ENCODE results near the gene ST7. TPM values are rescaled to one million over a fixed set of nuclear protein-coding genes. Genes with fewer than 3 reads are reported as not detected.

Gene ST7
- total RNA-seq, 3 donors from 2014 or later (not counting 1 experiment from before 2014, with no cell fraction given): 9.8 to 15.7 (median 12.9) TPM

DNA sequence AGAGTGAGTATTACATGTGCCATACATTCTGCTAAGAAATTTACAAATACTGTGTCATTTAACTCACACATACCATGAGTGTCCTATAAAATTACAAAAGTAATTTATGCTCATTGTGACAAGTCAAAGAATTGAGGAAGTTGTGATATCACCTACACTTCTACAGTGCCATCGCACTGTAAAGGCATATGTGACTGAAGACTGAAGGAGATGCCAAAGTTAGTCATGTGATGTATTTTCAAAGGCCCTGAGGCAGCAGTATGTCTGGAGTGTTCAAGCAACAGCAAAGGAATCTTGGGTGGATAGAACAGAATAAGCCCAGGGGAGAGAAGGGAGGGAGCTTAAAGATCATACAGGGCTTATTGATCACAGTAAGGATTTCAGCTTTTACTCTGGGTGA lies 192.8 kb downstream of the ST7 start:
- H3K4me1 Mint-ChIP-seq: no peaks in the 10 kb centered on the region
- no peaks in the 10 kb centered on the region for H3K9me3 Mint-ChIP-seq
- no peak for DNase-seq
- no peak overlapping the region for H3K4me3 Mint-ChIP-seq
- H3K27me3 ChIP-seq (ENCODE audit: control insufficient read depth, insufficient read depth, low read length): no peaks in the 10 kb centered on the region
- intact Hi-C loops (cut with micrococcal nuclease): no loop called here
- WGBS (ENCODE audit: insufficient coverage): no CpG with 5 or more reads among the region's 1 CpG
- no peaks in the 10 kb centered on the region for H3K9me3 ChIP-seq (ENCODE audit: control insufficient read depth, insufficient read depth, low read length)
- no peak overlapping the region for H3K27ac ChIP-seq (ENCODE audit: low read length)
- H3K36me3 Mint-ChIP-seq: no peaks in the 10 kb centered on the region
- TF ChIP-seq, protein P1, sequence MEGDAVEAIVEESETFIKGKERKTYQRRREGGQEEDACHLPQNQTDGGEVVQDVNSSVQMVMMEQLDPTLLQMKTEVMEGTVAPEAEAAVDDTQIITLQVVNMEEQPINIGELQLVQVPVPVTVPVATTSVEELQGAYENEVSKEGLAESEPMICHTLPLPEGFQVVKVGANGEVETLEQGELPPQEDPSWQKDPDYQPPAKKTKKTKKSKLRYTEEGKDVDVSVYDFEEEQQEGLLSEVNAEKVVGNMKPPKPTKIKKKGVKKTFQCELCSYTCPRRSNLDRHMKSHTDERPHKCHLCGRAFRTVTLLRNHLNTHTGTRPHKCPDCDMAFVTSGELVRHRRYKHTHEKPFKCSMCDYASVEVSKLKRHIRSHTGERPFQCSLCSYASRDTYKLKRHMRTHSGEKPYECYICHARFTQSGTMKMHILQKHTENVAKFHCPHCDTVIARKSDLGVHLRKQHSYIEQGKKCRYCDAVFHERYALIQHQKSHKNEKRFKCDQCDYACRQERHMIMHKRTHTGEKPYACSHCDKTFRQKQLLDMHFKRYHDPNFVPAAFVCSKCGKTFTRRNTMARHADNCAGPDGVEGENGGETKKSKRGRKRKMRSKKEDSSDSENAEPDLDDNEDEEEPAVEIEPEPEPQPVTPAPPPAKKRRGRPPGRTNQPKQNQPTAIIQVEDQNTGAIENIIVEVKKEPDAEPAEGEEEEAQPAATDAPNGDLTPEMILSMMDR (IDR thresholded peaks at IDR 0.05): no peak
- no peak overlapping the region for H3K27ac Mint-ChIP-seq
- no peaks in the 10 kb centered on the region for H3K4me1 ChIP-seq (ENCODE audit: control insufficient read depth, insufficient read depth, low read length)
- ATAC-seq: no peak
- no peak overlapping the region for H3K4me3 ChIP-seq (ENCODE audit: low read length)
- H3K36me3 ChIP-seq (ENCODE audit: control insufficient read depth, insufficient read depth, low read length): no peaks in the 10 kb centered on the region
- H3K27me3 Mint-ChIP-seq (ENCODE audit: low read depth in 2 of 2): no peaks in the 10 kb centered on the region

DNA sequence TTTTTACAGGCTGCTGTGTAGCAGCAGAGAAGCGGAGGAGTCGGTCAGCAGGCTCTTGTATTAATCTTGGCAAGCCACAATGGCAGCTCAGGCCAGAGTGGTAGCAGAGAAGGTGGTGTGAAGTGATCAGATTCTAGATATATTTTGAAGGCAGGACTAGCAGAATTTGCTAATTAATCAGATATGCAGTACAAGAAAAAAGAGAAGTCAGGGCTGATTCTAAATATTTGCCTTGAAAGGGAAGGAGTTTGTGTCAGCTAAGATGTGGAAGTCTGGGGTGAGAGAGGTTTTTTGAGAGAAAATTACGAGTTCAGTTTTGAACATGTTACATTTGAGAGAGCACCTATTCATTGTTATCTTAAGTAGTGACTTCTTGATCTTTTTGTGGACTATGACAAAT lies 193.2 kb downstream of the ST7 start:
- Mint-ChIP-seq H3K27me3 (ENCODE audit: low read depth in 2 of 2) (no peaks in the 10 kb centered on the region), H3K4me1 (no peaks in the 10 kb centered on the region), H3K4me3 (no peak overlapping the region), H3K36me3 (no peaks in the 10 kb centered on the region), H3K9me3 (no peaks in the 10 kb centered on the region), H3K27ac (no peak overlapping the region)
- Histone ChIP-seq H3K36me3 (ENCODE audit: control insufficient read depth, insufficient read depth, low read length) (no peaks in the 10 kb centered on the region), H3K27me3 (ENCODE audit: control insufficient read depth, insufficient read depth, low read length) (no peaks in the 10 kb centered on the region), H3K4me1 (ENCODE audit: control insufficient read depth, insufficient read depth, low read length) (no peaks in the 10 kb centered on the region), H3K9me3 (ENCODE audit: control insufficient read depth, insufficient read depth, low read length) (no peaks in the 10 kb centered on the region), H3K27ac (ENCODE audit: low read length) (no peak overlapping the region), H3K4me3 (ENCODE audit: low read length) (no peak overlapping the region)
- no peak for ATAC-seq
- DNase-seq: no peak
- TF ChIP-seq, protein P1 (IDR thresholded peaks at IDR 0.05): no peak
- 76% methylated on average over 3 of the region's 3 CpGs for WGBS (ENCODE audit: insufficient coverage)
- intact Hi-C loops (cut with micrococcal nuclease): no loop called here

- no peak overlapping the region for H3K4me3 Mint-ChIP-seq
- no peaks in the 10 kb centered on the region for H3K36me3 Mint-ChIP-seq
- Histone ChIP-seq H3K4me1 (ENCODE audit: control insufficient read depth, insufficient read depth, low read length) (no peaks in the 10 kb centered on the region), H3K27ac (ENCODE audit: low read length) (no peak overlapping the region), H3K4me3 (ENCODE audit: low read length) (no peak overlapping the region), H3K9me3 (ENCODE audit: control insufficient read depth, insufficient read depth, low read length) (no peaks in the 10 kb centered on the region), H3K36me3 (ENCODE audit: control insufficient read depth, insufficient read depth, low read length) (no peaks in the 10 kb centered on the region), H3K27me3 (ENCODE audit: control insufficient read depth, insufficient read depth, low read length) (no peaks in the 10 kb centered on the region)
- intact Hi-C loops (cut with micrococcal nuclease): no loop called here
- no peaks in the 10 kb centered on the region for H3K4me1 Mint-ChIP-seq
- no peaks in the 10 kb centered on the region for H3K27me3 Mint-ChIP-seq (ENCODE audit: low read depth in 2 of 2)
- ATAC-seq (no peak), DNase-seq (no peak)
- TF ChIP-seq, protein P1 (IDR thresholded peaks at IDR 0.05): no peak
- 93% methylated on average over 4 of the region's 4 CpGs for WGBS (ENCODE audit: insufficient coverage)
- H3K27ac Mint-ChIP-seq: no peak overlapping the region
- H3K9me3 Mint-ChIP-seq: no peaks in the 10 kb centered on the region
Measured at GRCh38 chr7:117148971-117149370, 195.7 kb downstream of the ST7 start.

DNA sequence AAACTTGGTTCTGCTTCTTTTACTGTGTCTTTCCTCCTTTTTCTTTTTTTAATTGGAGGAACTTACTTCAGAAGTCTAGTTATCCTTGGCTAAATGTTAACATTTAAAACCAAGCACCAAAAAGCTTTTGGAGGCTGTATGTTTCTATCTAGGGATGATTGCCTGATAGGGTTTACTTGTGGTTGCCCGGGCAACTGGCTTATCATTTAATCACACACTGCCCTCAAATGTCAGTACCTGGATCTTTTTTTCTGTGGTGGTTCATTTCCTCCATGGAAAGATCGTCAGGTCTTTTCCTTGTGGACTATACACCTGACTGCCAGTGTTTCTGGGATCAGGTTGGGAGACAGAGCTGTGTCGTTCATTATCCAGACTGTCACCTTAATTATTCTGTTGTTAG lies 196.4 kb downstream of the ST7 start:
- no peak overlapping the region for H3K27ac Mint-ChIP-seq
- Histone ChIP-seq H3K9me3 (ENCODE audit: control insufficient read depth, insufficient read depth, low read length) (no peaks in the 10 kb centered on the region), H3K27ac (ENCODE audit: low read length) (no peak overlapping the region), H3K27me3 (ENCODE audit: control insufficient read depth, insufficient read depth, low read length) (no peaks in the 10 kb centered on the region), H3K36me3 (ENCODE audit: control insufficient read depth, insufficient read depth, low read length) (no peaks in the 10 kb centered on the region), H3K4me1 (ENCODE audit: control insufficient read depth, insufficient read depth, low read length) (no peaks in the 10 kb centered on the region), H3K4me3 (ENCODE audit: low read length) (no peak overlapping the region)
- no peaks in the 10 kb centered on the region for H3K9me3 Mint-ChIP-seq
- no peaks in the 10 kb centered on the region for H3K27me3 Mint-ChIP-seq (ENCODE audit: low read depth in 2 of 2)
- H3K4me3 Mint-ChIP-seq: no peak overlapping the region
- no peaks in the 10 kb centered on the region for H3K36me3 Mint-ChIP-seq
- TF ChIP-seq, protein P1 (IDR thresholded peaks at IDR 0.05): no peak
- H3K4me1 Mint-ChIP-seq: no peaks in the 10 kb centered on the region
- ATAC-seq: no peak
- DNase-seq: no peak
- intact Hi-C loops (cut with micrococcal nuclease): no loop called here
- WGBS (ENCODE audit: insufficient coverage): 83% methylated on average over 2 of the region's 3 CpGs

All from natural killer cell (primary cell).